A549 treated with dexamethasone at 1 μM for 4 hours (cell line): ENCODE measurements around the gene TMEM225. TPM values are rescaled to one million over a fixed set of nuclear protein-coding genes. Genes with fewer than 3 reads are reported as not detected.

Source experiments
- total RNA-seq: library from RNA; stranded (reverse); fragments of 200-300 nt; extraction: Qiagen RNA extraction; gene quantifications from 5 replicates; pipeline ENCODE4 v1.2.3, GENCODE V29; 2022

The TMEM225 gene, protein sequence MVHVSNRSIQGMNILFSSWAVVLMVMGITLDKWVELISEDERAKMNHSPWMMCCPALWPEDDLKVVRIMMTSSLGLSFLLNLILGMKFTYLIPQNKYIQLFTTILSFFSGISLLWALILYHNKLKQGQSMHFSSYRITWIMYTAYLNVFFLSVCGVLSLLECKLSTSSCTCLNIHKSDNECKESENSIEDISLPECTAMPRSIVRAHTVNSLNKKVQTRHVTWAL
- total RNA-seq: not detected in 5 replicates

DNA sequence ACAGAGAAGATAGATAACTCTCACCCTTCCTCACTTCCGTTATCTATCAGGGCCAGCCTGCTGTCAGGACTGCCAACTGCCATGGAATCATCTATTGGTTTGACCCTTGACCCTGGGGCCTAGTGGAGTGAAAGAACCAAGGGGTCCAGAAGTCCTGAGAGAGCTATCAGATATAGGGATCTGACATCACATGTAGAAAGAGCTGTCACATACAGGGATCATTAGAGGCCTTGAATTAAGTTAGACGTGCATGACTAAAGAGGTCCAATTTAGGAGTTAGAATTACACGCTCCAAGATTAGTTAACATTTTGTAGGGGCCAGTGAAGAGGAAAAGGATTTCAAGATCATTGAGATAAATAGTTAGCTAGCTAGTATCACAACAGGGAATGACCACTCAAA is at the start of gene TMEM225:
TMEM225 (minus strand) TSS at position 101 of the 400 bp plus-strand sequence. CDS start 245 bp downstream, outside the sequence.

DNA sequence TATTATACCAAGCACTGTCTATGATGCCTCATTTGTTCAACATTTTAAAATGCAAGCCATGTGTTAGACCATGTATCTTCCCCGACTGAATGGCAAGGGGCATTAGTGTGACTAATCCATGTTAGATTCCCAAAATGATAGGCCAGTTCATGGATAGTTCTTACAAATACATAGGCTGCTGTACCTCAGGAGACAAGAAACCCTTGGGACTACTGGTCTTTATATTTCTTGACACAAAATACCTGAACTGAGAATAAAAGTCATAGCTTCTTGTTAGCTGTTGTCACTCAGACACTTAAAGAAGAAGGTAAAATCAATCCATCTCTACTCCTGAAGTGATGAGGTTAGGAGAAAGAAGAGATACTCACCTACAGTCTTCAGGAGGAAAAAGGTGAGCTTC is 16.4 kb upstream of the TMEM225 start, which contains the start of gene OR8D4:
OR8D4 (plus strand) TSS at position 301 of the 400 bp plus-strand sequence. CDS start 4,265 bp downstream, outside the sequence.

Other genes starting within 250 kb of the TMEM225 start
- 0.03 to 0.18 TPM (median 0.15 TPM) in 5 replicates for gene SCN3B, start 231.0 kb downstream of the TMEM225 start, total RNA-seq
- 7.0 to 9.9 TPM (median 8.4 TPM) in 5 replicates for gene ZNF202, start 144.0 kb downstream of the TMEM225 start, total RNA-seq
- gene OR6X1, start 131.2 kb downstream of the TMEM225 start, total RNA-seq: not detected in 5 replicates
- not detected in 5 replicates for gene OR6M1, start 79.3 kb downstream of the TMEM225 start, total RNA-seq
- not detected in 5 replicates for gene OR8D4, start 16.5 kb upstream of the TMEM225 start, total RNA-seq
- gene OR4D5, start 53.9 kb upstream of the TMEM225 start, total RNA-seq: not detected in 5 replicates
- not detected in 5 replicates for gene OR6T1, start 58.2 kb upstream of the TMEM225 start, total RNA-seq
- gene OR10S1, start 92.1 kb upstream of the TMEM225 start, total RNA-seq: not detected in 5 replicates
- not detected in 5 replicates for gene OR10G6, start 109.5 kb upstream of the TMEM225 start, total RNA-seq
- gene OR10G4, start 127.3 kb upstream of the TMEM225 start, total RNA-seq: not detected in 5 replicates
- gene OR10G9, start 137.3 kb upstream of the TMEM225 start, total RNA-seq: not detected in 5 replicates
- not detected in 5 replicates for gene OR10G8, start 141.1 kb upstream of the TMEM225 start, total RNA-seq
- not detected in 5 replicates for gene OR10G7, start 155.7 kb upstream of the TMEM225 start, total RNA-seq
- 0.13 to 0.24 TPM (median 0.18 TPM) in 5 replicates for gene VWA5A, start 229.8 kb upstream of the TMEM225 start, total RNA-seq